ENCODE measurements around the gene WWOX.

The WWOX gene

DNA sequence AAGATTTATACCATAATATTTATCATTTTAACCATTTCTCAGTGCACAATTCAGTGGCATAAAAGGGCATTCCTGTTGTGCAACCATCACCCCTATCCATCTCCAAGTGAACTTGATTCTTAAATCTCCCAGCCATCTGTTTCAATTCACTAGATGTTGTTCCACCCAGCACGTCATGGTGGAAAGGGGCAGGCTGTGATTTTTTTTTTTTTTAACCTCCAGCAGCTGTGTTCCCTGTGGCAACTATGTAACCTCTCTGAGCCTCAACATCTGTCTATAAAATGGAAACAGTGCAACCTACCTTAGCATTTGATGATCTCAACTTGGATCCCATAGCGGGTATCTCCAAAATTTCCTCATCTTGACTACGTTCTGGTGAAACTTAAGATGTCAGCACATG, 604.5 kb downstream of the WWOX start:
- Histone ChIP-seq H3K4me3 (no peak overlapping the region), H3K27ac (no peak overlapping the region)
- no peak for DNase-seq (ENCODE audit: low spot score)
- TF ChIP-seq, protein P1, sequence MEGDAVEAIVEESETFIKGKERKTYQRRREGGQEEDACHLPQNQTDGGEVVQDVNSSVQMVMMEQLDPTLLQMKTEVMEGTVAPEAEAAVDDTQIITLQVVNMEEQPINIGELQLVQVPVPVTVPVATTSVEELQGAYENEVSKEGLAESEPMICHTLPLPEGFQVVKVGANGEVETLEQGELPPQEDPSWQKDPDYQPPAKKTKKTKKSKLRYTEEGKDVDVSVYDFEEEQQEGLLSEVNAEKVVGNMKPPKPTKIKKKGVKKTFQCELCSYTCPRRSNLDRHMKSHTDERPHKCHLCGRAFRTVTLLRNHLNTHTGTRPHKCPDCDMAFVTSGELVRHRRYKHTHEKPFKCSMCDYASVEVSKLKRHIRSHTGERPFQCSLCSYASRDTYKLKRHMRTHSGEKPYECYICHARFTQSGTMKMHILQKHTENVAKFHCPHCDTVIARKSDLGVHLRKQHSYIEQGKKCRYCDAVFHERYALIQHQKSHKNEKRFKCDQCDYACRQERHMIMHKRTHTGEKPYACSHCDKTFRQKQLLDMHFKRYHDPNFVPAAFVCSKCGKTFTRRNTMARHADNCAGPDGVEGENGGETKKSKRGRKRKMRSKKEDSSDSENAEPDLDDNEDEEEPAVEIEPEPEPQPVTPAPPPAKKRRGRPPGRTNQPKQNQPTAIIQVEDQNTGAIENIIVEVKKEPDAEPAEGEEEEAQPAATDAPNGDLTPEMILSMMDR (IDR thresholded peaks at IDR 0.05): no peak

GRCh38 chr16:78704416-78704815, 605.0 kb downstream of the WWOX start:
- DNase-seq (ENCODE audit: low spot score): no peak
- Histone ChIP-seq H3K27ac (no peak overlapping the region), H3K4me3 (no peak overlapping the region)
- TF ChIP-seq, protein P1 (IDR thresholded peaks at IDR 0.05): no peak

GRCh38 chr16:78705694-78706093, 606.2 kb downstream of the WWOX start:
- Histone ChIP-seq H3K4me3 (no peak overlapping the region), H3K27ac (no peak overlapping the region)
- TF ChIP-seq, protein P1 (IDR thresholded peaks at IDR 0.05): no peak
- DNase-seq (ENCODE audit: low spot score): no peak

DNA sequence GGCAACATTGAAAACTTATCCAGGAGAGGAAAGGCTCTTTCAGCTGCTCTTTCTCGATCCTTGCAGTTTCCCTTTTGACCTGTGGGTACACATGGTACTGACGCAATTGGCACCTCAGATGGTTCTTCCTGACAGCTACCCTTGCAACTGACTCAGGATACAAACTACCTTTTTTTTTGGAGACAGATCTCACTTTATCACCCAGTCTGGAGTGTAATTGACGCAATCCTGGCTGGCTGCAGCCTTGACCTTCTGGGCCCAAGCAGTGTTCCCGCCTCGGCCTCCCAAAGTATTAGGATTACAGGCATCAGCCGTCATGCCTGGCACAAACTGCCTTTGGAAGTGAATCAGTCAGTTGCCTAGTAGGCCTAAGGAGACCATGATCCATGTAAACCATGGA, 607.2 kb downstream of the WWOX start:
- TF ChIP-seq, protein P1 (IDR thresholded peaks at IDR 0.05): no peak
- Histone ChIP-seq H3K27ac (no peak overlapping the region), H3K4me3 (no peak overlapping the region)
- DNase-seq (ENCODE audit: low spot score): no peak

DNA sequence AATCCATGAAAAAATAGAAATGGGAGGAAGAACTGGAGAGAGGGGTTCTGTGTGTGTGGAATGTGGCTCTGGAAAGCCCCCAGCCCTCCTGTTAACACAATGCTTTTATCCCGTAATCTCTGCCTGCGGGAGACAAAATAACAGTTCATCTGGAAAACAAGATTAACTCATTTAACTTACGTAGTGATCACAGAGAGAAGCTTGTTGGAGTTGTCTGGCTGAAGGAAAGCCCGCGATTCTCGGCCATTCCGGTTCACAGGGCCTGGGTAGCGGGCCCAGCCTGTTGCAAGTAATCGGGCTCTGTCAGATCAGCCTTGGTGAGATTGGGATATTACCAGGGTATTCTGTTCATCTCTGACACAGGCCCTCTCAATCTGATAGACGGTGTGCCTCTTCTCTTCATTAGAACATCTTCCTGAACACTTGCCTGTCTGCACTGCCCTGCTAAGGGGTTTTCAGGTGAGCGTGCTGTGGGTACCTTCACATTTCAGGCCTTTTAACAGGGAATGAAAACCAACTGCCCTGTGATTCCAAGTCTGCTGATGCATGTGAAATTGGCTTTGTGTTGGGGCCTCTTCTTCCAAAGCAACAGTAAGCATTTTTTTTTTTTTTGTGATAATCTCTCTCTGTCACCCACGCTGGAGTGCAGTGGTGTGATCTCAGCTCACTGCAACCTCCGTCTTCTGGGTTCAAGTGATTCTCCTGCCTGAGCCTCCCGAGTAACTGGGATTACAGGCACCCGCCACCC, 609.9 kb downstream of the WWOX start:
- no peak overlapping the region for H3K4me3 ChIP-seq
- DNase-seq (ENCODE audit: low spot score): no peak

GRCh38 chr16:78715106-78715505, 615.7 kb downstream of the WWOX start:
- no peak for DNase-seq (ENCODE audit: low spot score)
- TF ChIP-seq, protein P1 (IDR thresholded peaks at IDR 0.05): no peak
- H3K27ac ChIP-seq: no peak overlapping the region
- no peak overlapping the region for H3K4me3 ChIP-seq

More for the DNA sequence above, 609.9 kb downstream of the WWOX start:
- TF ChIP-seq, protein P1 (IDR thresholded peaks at IDR 0.05): no peak
- no peak overlapping the region for H3K27ac ChIP-seq

GRCh38 chr16:78715673-78716072, 616.2 kb downstream of the WWOX start:
- DNase-seq (ENCODE audit: low spot score): no peak
- no peak overlapping the region for H3K27ac ChIP-seq
- TF ChIP-seq, protein P1 (IDR thresholded peaks at IDR 0.05): no peak
- H3K4me3 ChIP-seq: no peak overlapping the region

Data from coronary artery (tissue), 2 donors.